ENCODE data around the gene EMC8. TPM values are rescaled to one million over a fixed set of nuclear protein-coding genes. Genes with fewer than 3 reads are reported as not detected.

Gene EMC8
- total and polyA plus RNA-seq, 4 donors: 12.0 to 12.4 (median 12.2) TPM

DNA sequence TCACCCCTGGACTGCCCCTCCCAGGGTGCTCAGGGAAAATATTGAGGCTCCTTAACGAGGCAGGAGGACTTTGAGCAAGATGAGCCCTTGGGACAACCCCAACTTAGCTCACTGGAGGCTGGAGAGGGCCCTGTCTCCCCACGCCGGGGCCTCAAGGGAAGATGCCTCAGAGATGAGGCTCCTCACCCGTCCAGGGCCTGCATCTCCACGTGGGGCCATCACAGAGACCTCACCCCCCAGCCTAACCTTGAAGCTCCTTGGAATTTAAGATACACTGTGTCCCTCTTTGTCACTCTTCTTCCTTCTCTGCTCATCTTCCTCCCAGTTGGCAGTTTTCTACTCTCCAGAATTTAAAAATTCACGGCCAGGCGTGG, 11.4 kb upstream of the EMC8 start:
- H3K36me3 ChIP-seq (ENCODE audit: control insufficient read depth in 4 of 4, insufficient read depth in 3 of 4, low read depth in 1 of 4, low read length in 3 of 4): peaks cover 5 to 14% (median 13%) of the 10 kb centered on the region in 4 donors
- no peaks in the 10 kb centered on the region for H3K9me3 ChIP-seq (ENCODE audit: control insufficient read depth in 4 of 4, low read length in 3 of 4)
- DNase-seq (ENCODE audit: low spot score): no peak
- H3K27me3 ChIP-seq (ENCODE audit: control insufficient read depth in 4 of 4, insufficient read depth in 4 of 4, low read length in 3 of 4): no peaks in the 10 kb centered on the region
- no peaks in the 10 kb centered on the region for H3K4me1 ChIP-seq (ENCODE audit: control insufficient read depth in 4 of 4, insufficient read depth in 4 of 4, low read length in 3 of 4)
- H3K27ac ChIP-seq (ENCODE audit: low read depth in 1 of 2, low read length in 2 of 2): no peak overlapping the region
- TF ChIP-seq, protein P1, sequence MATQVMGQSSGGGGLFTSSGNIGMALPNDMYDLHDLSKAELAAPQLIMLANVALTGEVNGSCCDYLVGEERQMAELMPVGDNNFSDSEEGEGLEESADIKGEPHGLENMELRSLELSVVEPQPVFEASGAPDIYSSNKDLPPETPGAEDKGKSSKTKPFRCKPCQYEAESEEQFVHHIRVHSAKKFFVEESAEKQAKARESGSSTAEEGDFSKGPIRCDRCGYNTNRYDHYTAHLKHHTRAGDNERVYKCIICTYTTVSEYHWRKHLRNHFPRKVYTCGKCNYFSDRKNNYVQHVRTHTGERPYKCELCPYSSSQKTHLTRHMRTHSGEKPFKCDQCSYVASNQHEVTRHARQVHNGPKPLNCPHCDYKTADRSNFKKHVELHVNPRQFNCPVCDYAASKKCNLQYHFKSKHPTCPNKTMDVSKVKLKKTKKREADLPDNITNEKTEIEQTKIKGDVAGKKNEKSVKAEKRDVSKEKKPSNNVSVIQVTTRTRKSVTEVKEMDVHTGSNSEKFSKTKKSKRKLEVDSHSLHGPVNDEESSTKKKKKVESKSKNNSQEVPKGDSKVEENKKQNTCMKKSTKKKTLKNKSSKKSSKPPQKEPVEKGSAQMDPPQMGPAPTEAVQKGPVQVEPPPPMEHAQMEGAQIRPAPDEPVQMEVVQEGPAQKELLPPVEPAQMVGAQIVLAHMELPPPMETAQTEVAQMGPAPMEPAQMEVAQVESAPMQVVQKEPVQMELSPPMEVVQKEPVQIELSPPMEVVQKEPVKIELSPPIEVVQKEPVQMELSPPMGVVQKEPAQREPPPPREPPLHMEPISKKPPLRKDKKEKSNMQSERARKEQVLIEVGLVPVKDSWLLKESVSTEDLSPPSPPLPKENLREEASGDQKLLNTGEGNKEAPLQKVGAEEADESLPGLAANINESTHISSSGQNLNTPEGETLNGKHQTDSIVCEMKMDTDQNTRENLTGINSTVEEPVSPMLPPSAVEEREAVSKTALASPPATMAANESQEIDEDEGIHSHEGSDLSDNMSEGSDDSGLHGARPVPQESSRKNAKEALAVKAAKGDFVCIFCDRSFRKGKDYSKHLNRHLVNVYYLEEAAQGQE (IDR thresholded peaks at IDR 0.05): no peak
- no peak for TF ChIP-seq JUND (IDR thresholded peaks at IDR 0.05)
- TF ChIP-seq, protein P2, sequence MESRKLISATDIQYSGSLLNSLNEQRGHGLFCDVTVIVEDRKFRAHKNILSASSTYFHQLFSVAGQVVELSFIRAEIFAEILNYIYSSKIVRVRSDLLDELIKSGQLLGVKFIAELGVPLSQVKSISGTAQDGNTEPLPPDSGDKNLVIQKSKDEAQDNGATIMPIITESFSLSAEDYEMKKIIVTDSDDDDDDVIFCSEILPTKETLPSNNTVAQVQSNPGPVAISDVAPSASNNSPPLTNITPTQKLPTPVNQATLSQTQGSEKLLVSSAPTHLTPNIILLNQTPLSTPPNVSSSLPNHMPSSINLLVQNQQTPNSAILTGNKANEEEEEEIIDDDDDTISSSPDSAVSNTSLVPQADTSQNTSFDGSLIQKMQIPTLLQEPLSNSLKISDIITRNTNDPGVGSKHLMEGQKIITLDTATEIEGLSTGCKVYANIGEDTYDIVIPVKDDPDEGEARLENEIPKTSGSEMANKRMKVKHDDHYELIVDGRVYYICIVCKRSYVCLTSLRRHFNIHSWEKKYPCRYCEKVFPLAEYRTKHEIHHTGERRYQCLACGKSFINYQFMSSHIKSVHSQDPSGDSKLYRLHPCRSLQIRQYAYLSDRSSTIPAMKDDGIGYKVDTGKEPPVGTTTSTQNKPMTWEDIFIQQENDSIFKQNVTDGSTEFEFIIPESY (IDR thresholded peaks at IDR 0.05): no peak
- no peak for TF ChIP-seq FOXA2 (IDR thresholded peaks at IDR 0.05)
- TF ChIP-seq EGR1 (IDR thresholded peaks at IDR 0.05; ENCODE audit: low read depth in 2 of 2): no peak
- TF ChIP-seq, protein P3, sequence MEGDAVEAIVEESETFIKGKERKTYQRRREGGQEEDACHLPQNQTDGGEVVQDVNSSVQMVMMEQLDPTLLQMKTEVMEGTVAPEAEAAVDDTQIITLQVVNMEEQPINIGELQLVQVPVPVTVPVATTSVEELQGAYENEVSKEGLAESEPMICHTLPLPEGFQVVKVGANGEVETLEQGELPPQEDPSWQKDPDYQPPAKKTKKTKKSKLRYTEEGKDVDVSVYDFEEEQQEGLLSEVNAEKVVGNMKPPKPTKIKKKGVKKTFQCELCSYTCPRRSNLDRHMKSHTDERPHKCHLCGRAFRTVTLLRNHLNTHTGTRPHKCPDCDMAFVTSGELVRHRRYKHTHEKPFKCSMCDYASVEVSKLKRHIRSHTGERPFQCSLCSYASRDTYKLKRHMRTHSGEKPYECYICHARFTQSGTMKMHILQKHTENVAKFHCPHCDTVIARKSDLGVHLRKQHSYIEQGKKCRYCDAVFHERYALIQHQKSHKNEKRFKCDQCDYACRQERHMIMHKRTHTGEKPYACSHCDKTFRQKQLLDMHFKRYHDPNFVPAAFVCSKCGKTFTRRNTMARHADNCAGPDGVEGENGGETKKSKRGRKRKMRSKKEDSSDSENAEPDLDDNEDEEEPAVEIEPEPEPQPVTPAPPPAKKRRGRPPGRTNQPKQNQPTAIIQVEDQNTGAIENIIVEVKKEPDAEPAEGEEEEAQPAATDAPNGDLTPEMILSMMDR (IDR thresholded peaks at IDR 0.05; ENCODE audit: low read depth, low read length, missing input control): no peak
- TF ChIP-seq NR2F2 (IDR thresholded peaks at IDR 0.05): no peak
- TF ChIP-seq, protein P4, sequence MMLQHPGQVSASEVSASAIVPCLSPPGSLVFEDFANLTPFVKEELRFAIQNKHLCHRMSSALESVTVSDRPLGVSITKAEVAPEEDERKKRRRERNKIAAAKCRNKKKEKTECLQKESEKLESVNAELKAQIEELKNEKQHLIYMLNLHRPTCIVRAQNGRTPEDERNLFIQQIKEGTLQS (IDR thresholded peaks at IDR 0.05): no peak
- no peak for TF ChIP-seq SP1 (IDR thresholded peaks at IDR 0.05)
- TF ChIP-seq, protein P5, sequence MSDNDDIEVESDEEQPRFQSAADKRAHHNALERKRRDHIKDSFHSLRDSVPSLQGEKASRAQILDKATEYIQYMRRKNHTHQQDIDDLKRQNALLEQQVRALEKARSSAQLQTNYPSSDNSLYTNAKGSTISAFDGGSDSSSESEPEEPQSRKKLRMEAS (IDR thresholded peaks at IDR 0.05): no peak
- TF ChIP-seq FOXA1 (IDR thresholded peaks at IDR 0.05): no peak
- no peak for TF ChIP-seq GABPA (IDR thresholded peaks at IDR 0.05 in 1 of 2, conservative IDR thresholded peaks at IDR 0.05 in 1 of 2)
- no peak for TF ChIP-seq HNF4A (conservative IDR thresholded peaks at IDR 0.05)
- no peak for TF ChIP-seq RAD21 (IDR thresholded peaks at IDR 0.05)
- TF ChIP-seq RXRA (IDR thresholded peaks at IDR 0.05): no peak
- TF ChIP-seq TAF1 (conservative IDR thresholded peaks at IDR 0.05): no peak
- 93% methylated on average over 7 of the region's 7 CpGs for WGBS
- no peak overlapping the region for H3K4me3 ChIP-seq (ENCODE audit: low read depth in 1 of 3, low read length in 3 of 3)
- H3K9ac ChIP-seq (ENCODE audit: low read depth in 1 of 2, low read length in 2 of 2): no peak overlapping the region

All from liver (tissue), 9 donors.